ENCODE measurements around the gene GYS1.
A peak's percentile ranks its signal among the peaks of the same experiment; 100 is the strongest.

The GYS1 gene

GRCh38 chr19:48963371-48964204, 29.5 kb downstream of the GYS1 start:
- DNase-seq (ENCODE audit: low read depth in 2 of 2): peak in 1 of 2 donors; percentile 44

GRCh38 chr19:48962849-48963165, 30.3 kb downstream of the GYS1 start:
- DNase-seq (ENCODE audit: low read depth in 2 of 2): no peak

GRCh38 chr19:48962029-48962848, 30.9 kb downstream of the GYS1 start:
- DNase-seq (ENCODE audit: low read depth in 2 of 2): peak in 1 of 2 donors; percentile 20

- no peak for DNase-seq (ENCODE audit: low read depth in 2 of 2)
Observed at GRCh38 chr19:48961673-48962028, 31.5 kb downstream of the GYS1 start.

- no peak for DNase-seq (ENCODE audit: low read depth in 2 of 2)
Observed at GRCh38 chr19:48961051-48961649, 32.0 kb downstream of the GYS1 start.

GRCh38 chr19:48959341-48960239, 33.5 kb downstream of the GYS1 start:
- DNase-seq (ENCODE audit: low read depth in 2 of 2): no peak

- DNase-seq (ENCODE audit: low read depth in 2 of 2): no peak
Observed at GRCh38 chr19:48958006-48958405, 35.1 kb downstream of the GYS1 start.

GRCh38 chr19:48955308-48955958, 37.7 kb downstream of the GYS1 start:
- no peak for DNase-seq (ENCODE audit: low read depth in 2 of 2)

GRCh38 chr19:48954595-48955307, 38.4 kb downstream of the GYS1 start, which contains the start of gene BAX:
TSS of gene BAX (plus strand) at chr19:48954875. CDS start at chr19:48954929, 54 bp downstream.
- DNase-seq (ENCODE audit: low read depth in 2 of 2): peak; percentile 73 to 75

GRCh38 chr19:48953990-48954594, 39.0 kb downstream of the GYS1 start:
- DNase-seq (ENCODE audit: low read depth in 2 of 2): no peak

GRCh38 chr19:48953141-48953540, 40.0 kb downstream of the GYS1 start:
- DNase-seq (ENCODE audit: low read depth in 2 of 2): no peak

GRCh38 chr19:48950830-48951519, 42.1 kb downstream of the GYS1 start:
- DNase-seq (ENCODE audit: low read depth in 2 of 2): no peak

GRCh38 chr19:48950159-48950558, 43.0 kb downstream of the GYS1 start:
- DNase-seq (ENCODE audit: low read depth in 2 of 2): no peak

- DNase-seq (ENCODE audit: low read depth in 2 of 2): no peak
Observed at GRCh38 chr19:48947258-48947542, 45.9 kb downstream of the GYS1 start.

- DNase-seq (ENCODE audit: low read depth in 2 of 2): no peak
Observed at GRCh38 chr19:48946463-48947257, 46.4 kb downstream of the GYS1 start.

- no peak for DNase-seq (ENCODE audit: low read depth in 2 of 2)
Observed at GRCh38 chr19:48945817-48946216, 47.3 kb downstream of the GYS1 start.

- DNase-seq (ENCODE audit: low read depth in 2 of 2): no peak
Observed at GRCh38 chr19:48945415-48945814, 47.7 kb downstream of the GYS1 start.

GRCh38 chr19:48943081-48943480, 50.0 kb downstream of the GYS1 start:
- DNase-seq (ENCODE audit: low read depth in 2 of 2): no peak

GRCh38 chr19:48940902-48941301, 52.2 kb downstream of the GYS1 start:
- DNase-seq (ENCODE audit: low read depth in 2 of 2): no peak

All from activated CD8-positive, alpha-beta memory T cell treated with anti-CD3 and anti-CD28 coated beads for 4 hours (primary cell).